GM19397 (cell line): Measurements from ENCODE around the gene RNF212.

Source experiments
- ATAC-seq: cut with Tn5 transposase; IDR thresholded peaks from one replicate; pipeline ENCODE4 v1.9.1; 2021; ENCODE audit warnings: mild to moderate bottlenecking, moderate library complexity; ENCODE audit not compliant: unreplicated experiment

Gene RNF212

DNA sequence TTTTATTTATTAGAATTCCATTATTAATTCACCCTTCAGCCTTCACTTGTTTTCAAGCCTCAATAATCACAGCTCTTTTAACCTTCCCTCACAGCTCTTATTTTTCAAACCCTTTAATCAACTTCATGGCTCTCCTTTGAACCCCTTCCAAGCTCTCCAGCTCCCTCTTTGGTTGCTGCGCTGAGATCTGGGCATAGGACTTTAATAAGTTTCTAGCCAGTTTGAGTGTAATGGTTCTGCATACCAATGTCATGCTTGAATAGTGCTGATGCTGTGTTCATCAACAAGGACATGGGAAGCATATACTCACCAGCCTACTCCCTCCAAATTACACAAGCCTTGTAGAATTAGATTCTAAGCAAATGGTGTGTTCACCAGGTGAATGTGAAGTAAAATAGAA, 3.5 kb upstream of the RNF212 start:
- no peak for ATAC-seq

DNA sequence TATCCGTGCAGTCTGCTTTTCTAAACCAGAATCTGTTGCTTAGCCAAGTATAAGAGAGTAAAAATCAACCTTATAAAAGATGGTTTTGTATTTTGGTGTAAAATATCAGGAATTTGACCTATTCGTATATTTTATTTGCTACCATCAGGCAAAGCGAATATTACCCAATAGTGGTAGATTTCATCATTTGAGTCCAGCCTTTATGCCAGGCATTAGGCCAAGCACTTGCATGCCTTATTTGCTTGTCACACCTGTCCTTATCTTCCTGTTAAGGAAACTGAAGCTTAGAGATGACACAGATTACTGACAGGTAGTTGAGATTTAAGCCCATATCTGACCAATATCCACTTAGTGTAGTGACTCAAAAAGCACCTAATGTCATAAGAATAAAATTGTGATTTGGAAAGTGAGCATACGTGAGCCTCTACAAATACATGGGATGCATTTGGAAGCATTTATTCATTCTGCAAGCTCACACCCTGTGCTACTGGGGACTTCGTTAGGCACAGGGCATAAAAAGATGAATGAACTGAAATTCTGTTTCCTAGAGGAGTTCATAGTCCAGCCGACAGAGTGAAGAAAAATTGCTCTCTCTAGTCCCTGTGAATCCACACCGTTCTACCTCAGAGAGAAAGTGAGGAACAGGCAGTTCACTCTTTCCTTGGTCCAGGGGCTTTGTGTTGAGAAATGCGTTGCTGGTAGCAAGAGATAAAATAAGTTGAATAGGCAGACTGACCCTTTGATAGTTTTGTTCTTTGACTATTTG, 2.3 kb upstream of the RNF212 start:
- no peak for ATAC-seq

DNA sequence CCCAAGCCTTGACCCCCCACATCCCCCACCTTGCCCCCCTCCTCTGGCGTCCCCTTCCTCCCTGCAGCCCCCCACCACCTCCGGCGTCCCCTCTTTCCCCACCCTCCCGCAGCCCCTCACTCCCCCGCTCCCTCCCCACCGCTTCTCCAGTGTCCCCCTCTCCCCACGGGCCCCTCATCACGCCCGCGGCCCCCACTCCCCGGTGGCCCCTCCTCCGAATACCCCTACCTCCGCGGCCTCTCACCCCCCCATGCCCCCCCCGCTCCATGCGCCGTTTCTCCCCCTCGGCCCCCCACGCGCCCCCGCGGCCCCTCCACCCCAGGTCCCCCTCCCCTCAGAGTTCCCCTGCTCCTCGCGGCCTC, 562 bp downstream of the RNF212 start:
- no peak for ATAC-seq

DNA sequence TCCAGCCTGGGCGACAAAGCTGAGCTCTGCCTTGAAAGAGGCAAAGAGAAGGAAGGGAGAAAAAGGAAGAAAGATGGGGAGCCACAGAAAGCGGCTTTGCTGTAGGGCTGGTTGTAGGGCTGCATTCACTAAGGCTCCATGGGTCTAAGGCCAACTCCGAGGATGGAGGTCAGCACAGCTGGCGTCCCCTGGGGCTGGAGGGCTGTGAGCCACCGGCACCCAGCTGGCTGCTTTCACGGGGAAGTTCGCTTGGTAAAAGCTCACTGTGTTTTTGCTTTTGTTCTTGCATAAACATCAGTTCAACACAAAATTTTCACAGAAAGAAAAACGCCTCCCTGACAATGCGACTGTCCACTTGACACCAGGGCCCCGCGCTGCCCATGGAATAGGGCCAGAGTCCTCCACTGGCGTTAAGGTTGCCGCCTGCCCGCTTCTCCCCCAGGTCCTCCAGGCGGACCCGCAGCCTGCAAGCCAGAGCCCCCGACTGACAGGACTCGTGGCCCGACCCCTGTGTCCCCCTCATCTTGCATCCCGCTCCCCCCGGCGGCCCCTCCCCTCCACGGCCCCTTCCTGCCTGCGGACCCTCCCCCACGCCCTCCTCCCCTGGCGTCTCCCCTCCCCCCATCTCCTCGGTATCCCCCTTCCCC, 1.1 kb downstream of the RNF212 start:
- ATAC-seq, result no peak

DNA sequence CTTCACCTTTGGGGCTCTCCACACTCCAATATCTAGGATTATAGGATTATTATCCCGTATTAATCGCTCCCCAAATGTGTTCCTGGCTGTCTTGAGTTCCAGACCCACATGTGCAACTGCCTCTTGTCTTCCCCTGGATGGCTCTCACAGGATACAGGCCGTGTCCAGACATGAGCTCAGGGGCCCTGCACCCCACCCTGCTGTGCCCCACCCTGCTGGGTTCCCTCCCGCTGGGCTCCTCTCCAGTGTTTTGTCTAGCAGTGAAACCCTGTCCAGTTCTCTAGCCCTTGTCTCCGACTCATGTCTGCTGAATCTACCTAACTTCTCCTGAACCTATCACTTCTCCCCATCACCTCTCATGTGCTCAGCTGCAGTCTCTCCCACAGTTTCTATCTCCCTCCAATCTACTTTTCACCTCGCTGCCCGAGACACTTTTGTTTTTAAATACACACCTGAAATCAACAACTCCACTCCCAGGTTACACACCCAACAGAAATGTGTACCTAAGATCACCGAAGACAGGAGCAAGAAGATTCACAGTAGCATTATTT, 2.0 kb downstream of the RNF212 start:
- ATAC-seq, result no peak

DNA sequence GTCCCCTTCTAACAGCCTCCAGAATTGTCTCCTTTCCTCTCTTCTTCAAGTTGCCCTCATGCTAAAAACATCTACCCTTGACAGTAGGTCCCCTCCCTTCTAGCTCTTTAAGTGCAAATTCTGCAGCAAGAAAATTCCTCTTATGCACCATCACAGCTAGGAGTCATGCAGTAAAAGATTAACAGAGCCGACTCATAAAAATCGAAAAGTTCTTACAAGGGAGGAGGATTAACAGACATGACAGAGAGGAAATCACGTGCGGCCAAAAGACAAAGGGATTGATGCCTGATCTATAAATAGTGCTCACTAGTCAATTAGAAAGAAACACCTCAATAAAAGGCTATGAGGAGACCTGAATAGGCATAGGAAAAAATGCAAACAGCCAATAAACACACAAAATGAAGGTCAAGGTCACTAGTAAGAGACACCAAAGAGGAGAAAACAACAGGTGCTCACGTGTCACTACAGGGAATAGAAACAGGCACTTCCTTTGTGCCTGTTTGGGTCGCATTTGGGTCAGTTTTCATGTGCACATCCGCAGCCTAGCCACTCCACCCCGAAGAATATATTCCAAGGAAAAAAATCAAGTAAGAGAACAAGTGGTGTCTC, 3.4 kb downstream of the RNF212 start:
- ATAC-seq, result no peak

DNA sequence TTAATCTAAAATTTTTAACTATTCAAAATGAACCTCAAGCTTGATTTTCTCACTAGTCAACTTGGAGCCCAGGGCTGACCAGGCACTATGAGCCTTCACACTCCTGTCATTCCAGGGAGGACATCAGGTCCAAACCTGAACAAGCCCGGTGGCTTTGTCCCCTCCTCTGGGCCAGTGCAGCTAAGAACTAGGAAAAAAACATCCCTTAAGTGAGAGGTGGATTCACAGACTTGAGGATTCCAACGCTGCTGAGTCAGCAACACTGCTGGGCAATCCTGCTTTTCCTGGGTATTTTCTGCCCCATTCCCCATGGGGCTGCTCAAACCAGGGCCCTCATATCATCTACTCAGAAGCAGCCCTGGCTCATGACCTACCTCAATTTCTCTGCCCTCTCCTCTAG, 4.0 kb downstream of the RNF212 start:
- ATAC-seq, result no peak

DNA sequence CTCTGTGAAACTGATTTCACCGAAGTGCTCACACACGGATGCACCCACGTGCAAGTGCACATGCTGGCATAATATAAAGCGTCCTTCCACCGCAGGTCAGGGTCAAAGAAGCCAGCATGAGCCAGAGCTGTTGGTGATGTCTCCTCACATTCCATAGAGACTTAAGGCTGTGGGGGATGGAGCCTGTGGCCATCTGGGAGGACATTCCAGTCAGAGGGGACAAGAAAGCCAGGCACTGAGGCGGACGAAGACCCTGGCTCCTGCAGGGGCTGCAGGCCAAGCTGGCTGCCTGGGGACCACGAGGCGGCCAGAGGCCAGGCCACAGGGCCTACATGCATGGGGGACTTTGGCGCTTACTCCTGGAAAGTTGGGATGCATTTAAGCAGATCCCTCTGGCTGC, 7.7 kb downstream of the RNF212 start:
- ATAC-seq, result no peak

DNA sequence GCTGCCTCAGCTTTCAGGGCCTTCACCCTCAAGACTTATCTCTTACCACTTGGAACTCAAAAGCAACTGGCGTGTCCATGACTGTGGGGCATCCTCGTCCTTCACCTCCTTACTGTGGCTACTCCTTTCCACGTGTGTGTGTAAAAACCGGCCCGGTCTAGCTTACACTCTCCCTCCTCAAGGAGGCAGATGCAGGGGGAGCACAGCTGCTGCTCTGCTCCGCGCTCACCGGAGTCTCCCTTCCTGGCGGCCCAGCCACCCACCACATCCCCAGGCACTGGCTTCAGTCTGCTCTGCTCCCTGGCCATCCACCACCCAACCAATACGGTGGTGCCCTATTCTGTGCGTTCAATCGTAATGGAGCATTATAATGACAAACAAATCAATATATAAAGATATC, 8.3 kb downstream of the RNF212 start:
- no peak for ATAC-seq

DNA sequence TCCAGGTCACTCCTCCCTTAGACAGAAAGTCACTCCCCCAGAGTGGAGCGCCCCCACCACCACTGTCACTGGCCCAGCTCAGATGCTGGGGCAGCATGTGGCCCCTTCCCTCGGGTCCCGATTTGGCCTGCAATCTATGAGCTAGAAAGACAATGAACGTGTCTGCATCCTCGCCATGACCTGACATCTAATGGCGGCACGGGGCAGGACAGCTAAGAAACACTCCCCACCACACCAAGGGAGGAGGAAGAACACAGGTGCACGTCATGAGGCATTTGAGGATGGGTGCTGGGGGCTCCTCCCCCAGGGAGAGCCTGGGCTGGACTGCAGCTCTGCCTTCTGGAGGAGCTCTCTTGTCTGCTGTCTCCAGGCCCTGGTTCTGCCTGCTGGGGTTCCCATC, 8.7 kb downstream of the RNF212 start:
- no peak for ATAC-seq

DNA sequence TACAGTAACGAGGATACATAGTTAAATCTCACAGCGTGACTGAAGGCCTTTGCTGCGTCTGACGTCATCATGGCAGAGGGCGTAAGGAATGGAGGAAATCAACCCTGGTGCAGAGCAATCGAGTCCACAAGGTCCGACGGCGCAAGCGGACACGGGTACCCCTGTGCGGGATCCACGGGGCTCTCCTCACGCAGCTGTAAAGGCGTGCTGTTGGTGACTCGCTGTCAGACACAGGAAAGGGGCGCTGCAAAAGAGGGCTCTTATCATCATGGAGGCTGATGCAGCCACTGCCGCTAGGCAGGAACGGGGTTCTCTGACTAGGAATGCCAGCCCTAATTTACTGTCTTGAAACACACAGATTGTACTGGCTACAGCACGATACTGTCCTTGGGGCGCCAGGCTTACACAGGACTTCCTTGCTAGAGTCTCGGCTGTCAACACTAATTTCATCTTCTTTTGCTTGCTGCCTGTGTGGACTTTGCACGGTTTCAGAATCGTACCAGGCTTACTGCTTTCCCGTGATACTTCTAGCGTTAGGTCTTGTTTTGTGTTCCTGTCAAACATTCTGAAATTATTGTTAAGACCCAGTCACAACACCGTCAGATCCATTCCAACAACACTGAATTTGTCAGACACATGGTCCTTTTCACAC, 13.6 kb downstream of the RNF212 start:
- no peak for ATAC-seq

DNA sequence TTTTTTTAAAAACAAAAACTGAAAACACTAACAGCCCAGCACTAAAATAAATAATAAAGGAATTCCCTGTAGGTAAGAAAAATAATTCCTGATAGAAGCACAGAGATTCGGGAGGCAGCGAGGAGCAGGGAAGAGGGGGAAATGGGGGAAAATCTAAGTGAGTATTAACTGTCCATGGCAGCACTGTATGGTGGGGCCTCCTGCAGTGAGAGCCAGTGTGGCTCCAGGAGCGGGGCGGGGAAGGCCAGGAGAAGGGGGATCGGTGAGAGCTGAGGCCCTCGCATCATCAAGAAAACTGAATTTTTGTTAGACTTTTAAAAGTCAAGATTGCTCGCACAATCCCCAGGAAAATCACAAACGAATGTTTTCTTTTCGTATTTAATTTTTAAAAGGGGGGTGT, 14.1 kb downstream of the RNF212 start:
- no peak for ATAC-seq

DNA sequence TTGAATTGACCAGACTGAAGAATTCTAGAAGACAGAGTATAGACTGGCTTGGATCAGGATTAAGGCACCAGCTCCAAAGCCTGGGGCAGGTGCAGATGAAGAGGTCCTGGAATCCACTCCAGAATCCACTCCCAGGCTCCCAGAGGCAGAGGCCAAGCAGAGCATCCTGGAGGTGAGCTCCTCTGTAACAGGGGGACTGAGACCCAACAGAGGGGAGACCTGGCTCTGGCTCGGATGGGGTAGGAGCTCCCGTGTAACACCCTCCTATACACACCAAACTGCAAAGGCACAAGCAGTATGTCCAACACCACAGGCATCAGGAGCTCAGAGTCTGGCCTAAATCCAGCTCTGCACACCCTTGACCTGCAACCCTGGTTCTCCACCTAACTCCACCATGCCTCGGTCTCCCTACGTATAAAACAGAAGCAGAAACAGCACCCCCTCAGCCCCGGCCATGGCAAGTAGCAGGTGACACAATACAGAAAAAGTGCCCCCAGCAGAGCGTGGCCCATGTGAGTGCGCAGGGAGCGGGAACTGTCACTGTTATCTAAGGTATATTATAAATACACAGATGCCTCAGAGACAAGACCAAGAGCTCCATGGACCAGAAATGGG, 14.9 kb downstream of the RNF212 start:
- ATAC-seq, result no peak

DNA sequence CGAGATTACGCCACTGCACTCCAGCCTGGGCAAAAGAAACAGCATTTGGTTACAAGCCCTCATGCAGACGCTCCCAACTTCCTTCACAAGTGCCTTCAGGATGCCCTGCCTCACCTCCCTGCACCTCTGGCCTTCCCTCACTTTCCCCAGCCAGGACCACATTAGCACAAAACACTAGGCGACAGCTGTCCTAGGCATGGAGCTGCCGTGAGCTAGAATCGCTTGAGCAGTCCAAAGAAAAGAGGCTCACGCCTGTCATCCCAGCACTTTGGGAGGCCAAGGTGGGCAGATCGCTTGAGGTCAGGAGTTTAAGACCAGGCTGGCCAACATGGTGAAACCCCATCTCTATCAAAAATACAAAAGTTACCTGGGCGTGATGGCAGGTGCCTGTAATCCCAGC, 15.8 kb downstream of the RNF212 start:
- ATAC-seq, result no peak

DNA sequence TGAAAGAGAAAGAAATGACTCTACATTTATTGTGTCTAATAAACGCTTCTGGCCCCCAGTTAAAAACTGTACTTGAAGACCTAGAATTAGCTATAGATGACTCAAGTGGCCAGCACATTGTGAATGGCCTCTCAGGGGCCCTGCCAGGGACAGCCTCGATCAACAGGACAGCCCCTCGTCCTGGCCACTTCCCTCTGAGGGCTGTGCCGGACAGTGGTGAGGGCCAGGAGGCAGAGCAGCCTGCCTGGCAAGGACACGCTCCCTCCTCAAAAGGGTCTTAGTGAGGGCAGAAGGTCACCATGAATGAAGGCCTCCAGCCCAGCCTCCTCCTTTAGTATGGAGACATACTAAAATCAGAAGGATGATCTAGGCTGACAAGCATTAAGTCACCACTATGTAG, 16.5 kb downstream of the RNF212 start:
- no peak for ATAC-seq

DNA sequence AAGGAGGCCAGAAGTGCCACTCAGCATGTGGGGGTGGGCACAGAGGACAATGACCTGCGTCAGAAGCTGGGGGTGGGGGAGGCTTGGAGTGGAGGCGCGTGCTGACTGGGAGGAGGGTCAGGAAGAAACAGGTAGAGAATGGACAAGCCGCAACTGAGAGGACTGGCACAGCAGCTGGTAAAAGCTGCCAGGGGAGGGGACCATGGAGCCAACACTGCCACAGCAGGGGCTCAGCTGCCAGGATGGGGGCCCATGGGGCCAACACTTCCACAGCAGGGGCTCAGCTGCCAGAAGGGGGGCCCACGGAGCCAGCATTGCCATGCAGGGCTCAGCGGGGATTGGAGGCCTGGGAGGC, 19.1 kb downstream of the RNF212 start:
- no peak for ATAC-seq

DNA sequence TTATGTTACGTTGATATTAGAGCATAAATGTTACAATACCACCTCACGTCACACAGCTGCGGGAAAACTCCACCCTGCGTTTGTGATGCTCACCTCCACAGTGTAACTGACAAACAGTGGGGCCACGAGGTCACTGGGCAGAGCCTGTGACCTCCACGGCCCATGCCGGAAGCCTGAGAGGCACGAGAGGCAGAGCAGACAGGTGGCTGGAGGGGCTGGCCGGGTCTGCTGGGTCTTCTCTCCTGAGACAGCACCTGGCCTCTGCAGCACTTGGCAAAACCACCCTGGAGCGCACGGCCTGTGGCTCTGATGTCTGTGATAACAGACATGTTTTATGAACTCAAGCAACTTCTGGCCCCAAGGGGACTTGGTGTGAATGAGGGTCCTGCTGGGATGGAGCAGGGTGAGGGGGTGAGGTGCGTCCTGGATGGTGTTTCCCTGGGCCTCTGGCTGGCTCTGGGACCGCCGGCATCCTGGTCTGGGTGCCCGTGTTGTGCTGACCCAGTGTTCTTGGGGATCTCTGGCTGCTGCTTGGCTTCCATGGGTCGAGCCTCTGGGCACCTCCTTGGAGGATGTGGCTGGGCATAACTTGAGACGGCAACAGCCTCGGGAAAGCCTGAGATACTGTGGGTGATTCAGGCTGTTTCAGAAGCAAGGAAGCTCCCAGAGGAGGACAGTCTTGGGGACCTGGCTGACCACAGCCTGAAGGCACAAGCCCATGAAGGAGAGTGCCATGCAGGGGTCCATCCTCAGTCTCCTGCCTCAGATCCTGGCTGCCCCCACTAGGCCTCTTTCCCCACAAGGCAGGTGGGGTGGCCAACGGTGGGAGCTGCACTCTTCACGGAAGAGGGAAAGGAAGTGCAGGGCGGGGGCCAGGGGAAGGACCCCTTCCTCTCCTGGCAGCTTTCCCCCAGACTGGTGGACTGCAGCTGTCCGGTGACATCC, 19.7 kb downstream of the RNF212 start:
- ATAC-seq, result no peak

DNA sequence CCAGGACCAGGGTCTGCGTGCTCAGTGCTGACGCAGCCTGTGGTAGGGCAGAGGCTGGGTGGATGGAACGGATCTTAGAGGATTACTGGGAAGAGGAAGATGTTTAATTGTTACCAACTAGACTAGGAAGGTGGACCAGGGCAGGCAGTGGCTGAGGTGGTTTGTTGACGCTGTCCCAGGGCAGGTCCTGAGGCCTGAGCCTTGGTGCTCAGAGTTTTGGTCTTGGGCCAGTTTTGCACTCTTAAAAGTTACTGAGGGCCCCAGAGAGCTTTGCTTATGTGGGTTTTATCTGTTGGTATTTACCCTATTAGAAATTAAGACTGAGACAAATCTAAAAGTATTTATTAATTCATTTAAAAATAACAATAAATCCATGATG, 20.4 kb downstream of the RNF212 start:
- ATAC-seq, result no peak

DNA sequence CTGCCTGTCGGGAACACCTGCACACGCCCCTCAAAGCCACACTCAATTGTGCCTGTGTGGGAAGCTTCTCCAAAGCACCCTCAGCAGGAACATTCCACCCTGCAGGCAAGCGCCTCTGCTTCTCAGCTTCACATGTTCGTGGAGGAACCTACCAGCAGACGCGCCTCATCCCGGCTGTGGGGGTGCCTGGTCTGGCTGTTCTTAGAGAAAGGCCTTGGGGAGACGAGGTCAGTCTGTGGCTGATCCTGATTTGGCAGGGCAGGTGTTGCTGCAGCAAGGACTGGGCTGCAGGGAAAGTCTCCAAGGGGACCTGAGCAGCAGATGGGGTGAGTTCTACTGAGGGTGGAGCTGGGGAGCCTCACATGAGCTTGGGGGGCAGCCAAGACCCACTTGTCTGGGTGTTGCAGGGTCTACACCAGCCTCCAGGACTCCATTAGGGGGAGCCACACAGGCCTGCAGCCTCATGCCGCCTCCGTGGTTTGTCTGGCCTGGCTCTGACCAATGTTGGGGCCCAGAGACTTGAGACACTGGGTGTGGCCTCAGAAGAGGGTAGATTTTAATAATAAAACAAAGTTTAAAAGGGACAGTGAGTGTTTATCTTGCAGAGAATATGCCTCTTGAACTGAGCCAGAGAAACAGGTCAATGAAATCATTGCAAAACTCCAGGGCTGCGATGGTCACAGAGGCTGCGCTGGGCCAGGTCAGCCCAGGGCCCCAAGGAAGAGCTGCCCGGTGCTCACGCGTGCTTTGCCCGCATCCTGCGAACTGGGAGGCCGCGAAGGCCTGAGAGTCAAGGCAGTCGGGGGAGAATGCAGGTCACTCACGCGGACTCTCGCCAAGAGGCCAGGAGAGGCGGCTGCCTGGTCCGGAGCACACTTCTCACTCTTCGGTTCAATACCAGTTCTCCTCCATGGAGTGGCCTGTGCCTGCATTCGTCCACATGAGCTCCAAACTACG, 21.1 kb downstream of the RNF212 start:
- no peak for ATAC-seq
